C4-2B (cell line): ENCODE data around the gene SP2.

Source experiments
- H3K27ac ChIP-seq: fragments of 450-650 bp; 2 replicates; pipeline ENCODE4 v1.5.1; 2017
- CTCF ChIP-seq: fragments of 450-650 bp; conservative IDR thresholded peaks from 2 replicates; pipeline ENCODE4 v1.5.1; 2017; ENCODE audit warnings: mild to moderate bottlenecking
- ZFX ChIP-seq: fragments of 450-650 bp; IDR thresholded peaks from 2 replicates; pipeline ENCODE4 v1.6.1; 2017

Gene SP2

GRCh38 chr17:47862621-47863440, 33.2 kb upstream of the SP2 start:
- no peak overlapping the region for H3K27ac ChIP-seq
- TF ChIP-seq ZFX (no peak), CTCF (no peak)

GRCh38 chr17:47864791-47865216, 31.2 kb upstream of the SP2 start:
- H3K27ac ChIP-seq, result no peak overlapping the region
- no peak for TF ChIP-seq CTCF
- TF ChIP-seq ZFX, result no peak

GRCh38 chr17:47866941-47867340, 29.1 kb upstream of the SP2 start:
- no peak overlapping the region for H3K27ac ChIP-seq
- no peak for TF ChIP-seq ZFX
- no peak for TF ChIP-seq CTCF

GRCh38 chr17:47867813-47868533, 28.1 kb upstream of the SP2 start:
- no peak overlapping the region for H3K27ac ChIP-seq
- no peak for TF ChIP-seq ZFX

GRCh38 chr17:47869114-47869513, 26.9 kb upstream of the SP2 start:
- TF ChIP-seq CTCF, result no peak
- TF ChIP-seq ZFX, result no peak

GRCh38 chr17:47870056-47870455, 26.0 kb upstream of the SP2 start:
- no peak overlapping the region for H3K27ac ChIP-seq
- TF ChIP-seq ZFX (no peak), CTCF (no peak)

More at GRCh38 chr17:47869114-47869513, 26.9 kb upstream of the SP2 start:
- no peak overlapping the region for H3K27ac ChIP-seq

- TF ChIP-seq ZFX, result no peak
- no peak for TF ChIP-seq CTCF
- H3K27ac ChIP-seq, result no peak overlapping the region
Measured at GRCh38 chr17:47871048-47871447, 25.0 kb upstream of the SP2 start.
